ENCODE data around the gene EFR3B. TPM values are rescaled to one million over a fixed set of nuclear protein-coding genes. Genes with fewer than 3 reads are reported as not detected.

The EFR3B gene
- polyA plus RNA-seq, 1 of the 3 experiments (the other 2 are of a cell fraction) = 1.5 TPM

- no peak overlapping the region for H3K27ac ChIP-seq (ENCODE audit: low read depth in 2 of 2, low read length in 1 of 2)
- H4K20me1 ChIP-seq (ENCODE audit: insufficient read depth) = no peaks in the 10 kb centered on the region
- TF ChIP-seq PBX3 (IDR thresholded peaks at IDR 0.05) (no peak), REST (IDR thresholded peaks at IDR 0.05; ENCODE audit: low read depth, low read length) (no peak)
- no peak overlapping the region for H3K4me3 ChIP-seq (ENCODE audit: low read depth in 2 of 2, low read length in 1 of 2)
- 94% methylated on average over 13 of the region's 13 CpGs for WGBS (ENCODE audit: low lambda C conversion rate)
- no peaks in the 10 kb centered on the region for H3K9me3 ChIP-seq
- H3F3A ChIP-seq (replicated peaks; ENCODE audit: insufficient read depth) = peaks cover 7% of the 10 kb centered on the region
- peaks cover 3 to 18% of the 10 kb centered on the region in 2 experiments; a peak in 2 of 4 replicates for H3K4me1 ChIP-seq (ENCODE audit: control insufficient read depth in 1 of 2, insufficient read depth in 2 of 2, low read depth in 1 of 2, low read length in 1 of 2)
- H3K9me2 ChIP-seq = no peaks in the 10 kb centered on the region
- POLR2A ChIA-PET = no interaction called here
- H2AFZ ChIP-seq (ENCODE audit: low read depth) = no peak overlapping the region
- H3K36me3 ChIP-seq (replicated peaks in 1 of 2; ENCODE audit: control insufficient read depth in 1 of 2, insufficient read depth in 2 of 2, low read length in 1 of 2) = no peaks in the 10 kb centered on the region
- no peak overlapping the region for H3K9ac ChIP-seq
- H3K27me3 ChIP-seq (ENCODE audit: insufficient read depth) = no peaks in the 10 kb centered on the region
- H3K4me2 ChIP-seq = no peak overlapping the region
- H3K79me2 ChIP-seq (ENCODE audit: insufficient read depth) = no peaks in the 10 kb centered on the region
- CTCF ChIA-PET = interaction anchor here (0.9 to 2.3 kb wide), 5 partner anchors 9 to 132 kb away, joined by 3 to 9 read pairs (median 7); no protein-coding TSS in a partner anchor
- DNase-seq = no peak
Measured at GRCh38 chr2:25063876-25064660, 22.2 kb downstream of the EFR3B start.

GRCh38 chr2:25065768-25066167 lies 23.9 kb downstream of the EFR3B start:
- H3F3A ChIP-seq (replicated peaks; ENCODE audit: insufficient read depth) = peaks cover 7% of the 10 kb centered on the region
- H3K9ac ChIP-seq = no peak overlapping the region
- no peaks in the 10 kb centered on the region for H3K36me3 ChIP-seq (replicated peaks in 1 of 2; ENCODE audit: control insufficient read depth in 1 of 2, insufficient read depth in 2 of 2, low read length in 1 of 2)
- no peaks in the 10 kb centered on the region for H3K27me3 ChIP-seq (ENCODE audit: insufficient read depth)
- H3K79me2 ChIP-seq (ENCODE audit: insufficient read depth) = no peaks in the 10 kb centered on the region
- H3K4me3 ChIP-seq (ENCODE audit: low read depth in 2 of 2, low read length in 1 of 2) = no peak overlapping the region
- H3K4me2 ChIP-seq = no peak overlapping the region
- POLR2A ChIA-PET = no interaction called here
- no peaks in the 10 kb centered on the region for H4K20me1 ChIP-seq (ENCODE audit: insufficient read depth)
- CTCF ChIA-PET = interaction anchor here (1.3 to 1.4 kb wide), 3 partner anchors 10 to 72 kb away, joined by 4 to 5 read pairs (median 4); no protein-coding TSS in a partner anchor
- no peaks in the 10 kb centered on the region for H3K9me2 ChIP-seq
- no peak for TF ChIP-seq EP300 (IDR thresholded peaks at IDR 0.05; ENCODE audit: borderline replicate concordance in 1 of 2, low read depth in 1 of 2, low read length in 1 of 2)
- TF ChIP-seq EZH2phosphoT487 (IDR thresholded peaks at IDR 0.05; ENCODE audit: borderline replicate concordance, low read depth) = no peak
- TF ChIP-seq ZBTB33 (IDR thresholded peaks at IDR 0.05; ENCODE audit: borderline replicate concordance, low read depth) = no peak
- TF ChIP-seq SMC3 (IDR thresholded peaks at IDR 0.05; ENCODE audit: low read depth, low read length) = no peak
- no peak for TF ChIP-seq YY1 (IDR thresholded peaks at IDR 0.05; ENCODE audit: low read depth)
- TF ChIP-seq TAF1 (IDR thresholded peaks at IDR 0.05; ENCODE audit: borderline replicate concordance, low read depth, low read length) = no peak
- no peak for TF ChIP-seq USF2 (IDR thresholded peaks at IDR 0.05; ENCODE audit: borderline replicate concordance, low read depth, low read length)
- TF ChIP-seq RXRA (IDR thresholded peaks at IDR 0.05; ENCODE audit: borderline replicate concordance, low read depth) = no peak
- TF ChIP-seq REST (IDR thresholded peaks at IDR 0.05; ENCODE audit: low read depth, low read length) = no peak
- no peak for TF ChIP-seq TEAD4 (IDR thresholded peaks at IDR 0.05; ENCODE audit: borderline replicate concordance, insufficient read depth)
- WGBS (ENCODE audit: low lambda C conversion rate) = 94% methylated on average over 4 of the region's 4 CpGs
- H2AFZ ChIP-seq (ENCODE audit: low read depth) = no peak overlapping the region
- H3K4me1 ChIP-seq (ENCODE audit: control insufficient read depth in 1 of 2, insufficient read depth in 2 of 2, low read depth in 1 of 2, low read length in 1 of 2) = peaks cover 3 to 18% of the 10 kb centered on the region in 2 experiments; a peak in 2 of 4 replicates
- H3K27ac ChIP-seq (ENCODE audit: low read depth in 2 of 2, low read length in 1 of 2) = no peak overlapping the region
- no peak for DNase-seq
- no peaks in the 10 kb centered on the region for H3K9me3 ChIP-seq

Data from SK-N-SH (cell line).